Measurements from ENCODE around the gene PIGN. TPM values are rescaled to one million over a fixed set of nuclear protein-coding genes. Genes with fewer than 3 reads are reported as not detected.

PIGN gene
- total and polyA plus RNA-seq, 2 donors (not counting 1 experiment from before 2014, with no cell fraction given), result 2.7 to 37.3 TPM

DNA sequence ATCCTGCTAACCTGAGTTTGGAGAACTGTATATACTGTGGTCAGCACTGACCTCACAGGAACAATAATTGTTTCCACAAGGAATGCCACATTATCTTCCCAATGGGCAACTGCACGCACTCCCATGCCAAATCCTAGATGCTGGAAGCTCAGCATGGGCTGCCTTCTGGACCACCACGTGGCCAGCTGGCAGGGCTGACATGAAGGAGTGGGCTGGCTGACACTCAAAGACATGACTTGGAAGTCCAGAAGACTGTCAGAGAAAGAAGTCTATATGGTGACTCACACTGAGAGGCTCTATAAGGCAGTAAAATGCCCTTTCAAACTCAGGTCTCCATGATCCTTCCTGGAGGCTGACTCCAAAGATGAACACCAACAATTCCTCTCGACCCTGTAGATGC, 195.7 kb downstream of the PIGN start:
- POLR2A ChIA-PET, result no interaction called here
- H3K27me3 Mint-ChIP-seq, result peaks cover 12% of the 10 kb centered on the region
- intact Hi-C loops (cut with micrococcal nuclease), result no loop called here

More for the DNA sequence above, 195.7 kb downstream of the PIGN start:
- ATAC-seq (ENCODE audit: low read depth) (no peak), DNase-seq (no peak)
- 71% methylated on average over 3 of the region's 3 CpGs for WGBS (ENCODE audit: insufficient coverage)
- H3K27ac ChIP-seq (ENCODE audit: low read length in 2 of 2), result no peak overlapping the region
- Mint-ChIP-seq H3K9me3 (ENCODE audit: insufficient read depth) (no peaks in the 10 kb centered on the region), H3K4me1 (no peaks in the 10 kb centered on the region), H3K27ac (no peak overlapping the region), H3K4me3 (no peak overlapping the region)
- CTCF ChIA-PET, result no interaction called here
- no peaks in the 10 kb centered on the region for H4K20me1 ChIP-seq (ENCODE audit: control insufficient read depth, insufficient read depth, low read length, poor library complexity, severe bottlenecking)
- no peak for TF ChIP-seq EZH2 (IDR thresholded peaks at IDR 0.05; ENCODE audit: borderline replicate concordance, insufficient read depth, low read depth, low read length, poor library complexity, severe bottlenecking)
- TF ChIP-seq, protein P1, sequence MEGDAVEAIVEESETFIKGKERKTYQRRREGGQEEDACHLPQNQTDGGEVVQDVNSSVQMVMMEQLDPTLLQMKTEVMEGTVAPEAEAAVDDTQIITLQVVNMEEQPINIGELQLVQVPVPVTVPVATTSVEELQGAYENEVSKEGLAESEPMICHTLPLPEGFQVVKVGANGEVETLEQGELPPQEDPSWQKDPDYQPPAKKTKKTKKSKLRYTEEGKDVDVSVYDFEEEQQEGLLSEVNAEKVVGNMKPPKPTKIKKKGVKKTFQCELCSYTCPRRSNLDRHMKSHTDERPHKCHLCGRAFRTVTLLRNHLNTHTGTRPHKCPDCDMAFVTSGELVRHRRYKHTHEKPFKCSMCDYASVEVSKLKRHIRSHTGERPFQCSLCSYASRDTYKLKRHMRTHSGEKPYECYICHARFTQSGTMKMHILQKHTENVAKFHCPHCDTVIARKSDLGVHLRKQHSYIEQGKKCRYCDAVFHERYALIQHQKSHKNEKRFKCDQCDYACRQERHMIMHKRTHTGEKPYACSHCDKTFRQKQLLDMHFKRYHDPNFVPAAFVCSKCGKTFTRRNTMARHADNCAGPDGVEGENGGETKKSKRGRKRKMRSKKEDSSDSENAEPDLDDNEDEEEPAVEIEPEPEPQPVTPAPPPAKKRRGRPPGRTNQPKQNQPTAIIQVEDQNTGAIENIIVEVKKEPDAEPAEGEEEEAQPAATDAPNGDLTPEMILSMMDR (IDR thresholded peaks at IDR 0.05), result no peak
- H3K9ac ChIP-seq (ENCODE audit: low read length), result no peak overlapping the region
- no peaks in the 10 kb centered on the region for H3K36me3 ChIP-seq (replicated peaks in 1 of 2; ENCODE audit: control extremely low read depth in 1 of 2, control insufficient read depth in 1 of 2, extremely low read depth in 1 of 2, insufficient read depth in 2 of 2, low read length in 1 of 2)
- H3K27me3 ChIP-seq (replicated peaks in 1 of 4; ENCODE audit: control extremely low read depth in 1 of 4, control insufficient read depth in 3 of 4, insufficient read depth in 4 of 4, low read length in 3 of 4), result peaks cover 0 to 9% (median 0%) of the 10 kb centered on the region in 4 experiments
- no peaks in the 10 kb centered on the region for H3K4me1 ChIP-seq (ENCODE audit: control insufficient read depth in 2 of 2, insufficient read depth in 2 of 2, low read length in 2 of 2)
- no peaks in the 10 kb centered on the region for H3K9me3 ChIP-seq (ENCODE audit: control extremely low read depth in 1 of 3, control insufficient read depth in 2 of 3, insufficient read depth in 1 of 3, low read length in 2 of 3)
- H3K4me2 ChIP-seq (replicated peaks; ENCODE audit: low read depth, low read length, poor library complexity, severe bottlenecking), result no peak overlapping the region
- H3K79me2 ChIP-seq (ENCODE audit: control insufficient read depth, insufficient read depth, low read length), result no peaks in the 10 kb centered on the region
- no peak overlapping the region for H3K4me3 ChIP-seq (ENCODE audit: control extremely low read depth in 1 of 5, extremely low read depth in 1 of 5, insufficient read depth in 1 of 5, low read depth in 2 of 5, low read length in 4 of 5)
- no peak overlapping the region for H2AFZ ChIP-seq (ENCODE audit: insufficient read depth, low read depth, low read length, poor library complexity, severe bottlenecking)

Other genes starting within 250 kb of the PIGN start
- gene RELCH, start 199 bp upstream of the PIGN start, total RNA-seq, result 76.0 and 77.9 TPM in 2 replicates
- gene RELCH, start 199 bp upstream of the PIGN start, polyA plus RNA-seq, result 17.6 and 28.2 TPM in 2 replicates
- 0.41 and 1.7 TPM in 2 replicates for gene TNFRSF11A, start 138.3 kb upstream of the PIGN start, total RNA-seq
- 0.01 and 0.06 TPM in 2 replicates for gene TNFRSF11A, start 138.3 kb upstream of the PIGN start, polyA plus RNA-seq

Measured in B cell (primary cell).